AG04450 (cell line): ENCODE measurements around the gene SUFU. TPM values are rescaled to one million over a fixed set of nuclear protein-coding genes. Genes with fewer than 3 reads are reported as not detected.

ENCODE experiments used
- CTCF ChIA-PET: fragments of 300-600, 350-600 bp; formaldehyde crosslinking; extraction: SDS; loops from one replicate; lab custom pipeline; 2022; ENCODE audit warnings: antibody characterized with exemption, inconsistent platforms; lab: Charles Lee
- POLR2A ChIA-PET: fragments of 350-600 bp; formaldehyde crosslinking; extraction: SDS; loops from one replicate; lab custom pipeline; 2021; ENCODE audit warnings: antibody characterized with exemption, inconsistent platforms; lab: Yijun Ruan, JAX
- DNase-seq: peaks from one replicate; pipeline ENCODE4 v3.0.0-alpha.2; 2011; ENCODE audit warnings: low read depth, low spot score
- H3K27ac ChIP-seq: one replicate; pipeline ENCODE4 v1.5.1; 2012; ENCODE audit warnings: low read depth, low read length, control low read depth
- H3K27me3 ChIP-seq: one replicate; pipeline ENCODE4 v1.6.0; 2012; ENCODE audit warnings: low read length; ENCODE audit not compliant: control insufficient read depth, insufficient read depth
- H3K4me3 ChIP-seq: 2 replicates; pipeline ENCODE4 v1.5.1; 2011; ENCODE audit warnings: mild to moderate bottlenecking, low read depth, low read length, control low read depth
- H3K9me3 ChIP-seq: 2 replicates; pipeline ENCODE4 v1.5.1; 2012; ENCODE audit warnings: low read length; ENCODE audit not compliant: control insufficient read depth, insufficient read depth
- CTCF ChIP-seq: IDR thresholded peaks from 2 replicates; pipeline ENCODE4 v1.5.1; 2011; ENCODE audit warnings: low read depth, low read length, control low read depth, inconsistent platforms
- polyA plus RNA-seq: library from polyadenylated mRNA; depleted of rRNA; stranded (reverse); fragments of >200 nt; gene quantifications from 2 replicates; pipeline ENCODE4 v1.2.3, GENCODE V29; 2011

The SUFU gene
- polyA plus RNA-seq, 1 experiment = 11.0 TPM

GRCh38 chr10:102600816-102601215 lies 97.0 kb downstream of the SUFU start:
- TF ChIP-seq CTCF = no peak
- POLR2A ChIA-PET = no interaction called here
- no peak overlapping the region for H3K4me3 ChIP-seq
- no peak overlapping the region for H3K27ac ChIP-seq
- H3K9me3 ChIP-seq = no peaks in the 10 kb centered on the region
- H3K27me3 ChIP-seq = no peaks in the 10 kb centered on the region
- CTCF ChIA-PET = interaction anchor here (0.6 kb wide), 1 partner anchor 22 kb away, joined by 4 read pairs; no protein-coding TSS in a partner anchor
- no peak for DNase-seq

- TF ChIP-seq CTCF = no peak
- no peak overlapping the region for H3K4me3 ChIP-seq
- H3K9me3 ChIP-seq = no peaks in the 10 kb centered on the region
- CTCF ChIA-PET = interaction anchor here (1.0 kb wide), 1 partner anchor 432 kb away, joined by 3 read pairs; no protein-coding TSS in a partner anchor
- DNase-seq = no peak
- no peak overlapping the region for H3K27ac ChIP-seq
- no peaks in the 10 kb centered on the region for H3K27me3 ChIP-seq
- POLR2A ChIA-PET = interaction anchor here (1.3 to 1.8 kb wide), 2 partner anchors 31 to 99 kb away, joined by 3 to 4 read pairs; partner anchors contain the start of gene ACTR1A
Measured at GRCh38 chr10:102601639-102602038, 97.9 kb downstream of the SUFU start.

DNA sequence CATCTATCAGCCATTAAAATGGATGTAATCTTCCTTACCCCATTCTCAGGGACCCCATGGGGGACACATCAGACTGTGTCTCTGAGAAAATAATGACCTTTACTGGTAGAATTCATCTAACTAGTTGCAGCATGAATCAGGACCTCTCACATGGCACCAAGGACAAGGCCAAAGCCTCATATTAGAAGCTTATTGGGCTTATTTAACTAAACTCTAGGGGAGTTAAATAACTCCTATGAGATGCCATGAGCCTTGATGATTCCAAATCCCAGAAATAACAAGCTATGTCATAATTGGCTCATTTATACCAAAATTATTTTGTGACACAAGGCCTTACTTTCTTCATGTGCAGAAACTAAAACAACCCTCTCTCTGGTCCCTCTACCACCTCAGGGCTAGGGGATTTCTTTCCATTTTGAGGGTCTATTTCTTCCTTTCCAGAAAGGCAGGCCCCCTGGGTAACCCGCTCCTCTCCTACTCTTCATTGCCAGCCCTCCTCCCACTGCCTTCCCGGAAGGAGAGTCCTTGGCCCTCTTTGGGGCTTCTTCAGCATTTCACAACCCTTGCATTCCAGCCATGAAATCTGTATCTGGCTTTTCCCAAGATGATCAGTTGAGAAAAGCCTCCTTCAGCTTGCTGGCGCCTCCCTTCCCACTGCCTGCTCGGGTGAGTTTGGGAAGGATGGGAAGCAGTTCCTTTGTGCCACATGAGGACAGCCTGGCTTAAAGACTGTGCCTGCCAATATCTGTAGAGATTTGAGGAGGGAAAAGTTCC lies 98.7 kb downstream of the SUFU start:
- H3K4me3 ChIP-seq = no peak overlapping the region
- H3K27ac ChIP-seq = peak overlapping the region; percentile 65
- POLR2A ChIA-PET = interaction anchor here (1.3 to 1.8 kb wide), 2 partner anchors 30 to 100 kb away, joined by 3 to 4 read pairs; partner anchors contain the start of gene ACTR1A
- DNase-seq = no peak
- no peaks in the 10 kb centered on the region for H3K27me3 ChIP-seq
- TF ChIP-seq CTCF = no peak
- CTCF ChIA-PET = interaction anchor here (1.0 kb wide), 1 partner anchor 433 kb away, joined by 3 read pairs; no protein-coding TSS in a partner anchor
- no peaks in the 10 kb centered on the region for H3K9me3 ChIP-seq

DNA sequence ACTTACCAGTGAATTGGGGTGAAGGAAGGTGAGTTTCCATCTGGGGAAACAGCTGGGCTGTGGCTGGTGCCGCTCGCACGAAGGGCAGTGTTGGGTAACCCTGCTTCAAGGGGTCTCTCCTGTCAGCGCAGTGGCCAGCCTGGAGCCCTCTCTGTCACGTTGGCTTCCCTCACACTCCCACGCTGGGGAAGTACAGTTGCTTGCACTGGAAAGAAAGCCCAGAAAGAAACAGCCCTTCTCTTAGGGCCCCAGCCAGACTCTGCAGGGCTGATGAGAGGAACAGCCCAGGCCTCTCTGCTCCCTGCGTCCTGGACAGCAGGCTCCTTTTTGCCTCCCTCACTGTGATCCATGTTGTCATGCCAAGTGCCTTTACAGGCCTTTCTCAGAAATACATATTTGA lies 100.2 kb downstream of the SUFU start:
- H3K27me3 ChIP-seq = no peaks in the 10 kb centered on the region
- H3K9me3 ChIP-seq = no peaks in the 10 kb centered on the region
- ChIA-PET POLR2A (interaction anchor here (0.7 to 2.4 kb wide), 4 partner anchors 17 to 42 kb away, joined by 3 to 10 read pairs (median 4); no protein-coding TSS in a partner anchor), CTCF (interaction anchor here (1.0 kb wide), 2 partner anchors 20 to 28 kb away, joined by 3 to 4 read pairs; no protein-coding TSS in a partner anchor)
- H3K4me3 ChIP-seq = peak overlapping the region; percentile 4; the same call in 1 of the 2 replicates
- TF ChIP-seq CTCF = no peak
- no peak for DNase-seq
- peak overlapping the region; percentile 89 for H3K27ac ChIP-seq
